PC-9 (cell line): ENCODE measurements around the gene RIMS4.

Source experiments
- CTCF ChIP-seq: fragments of 200-600 bp; sonication (generic); conservative IDR thresholded peaks from 2 replicates; pipeline ENCODE4 v1.6.1; 2017; ENCODE audit warnings: mixed run types, antibody characterized with exemption, mild to moderate bottlenecking, moderate library complexity
- EZH2 ChIP-seq: fragments of 200-600 bp; sonication (generic); IDR thresholded peaks from 2 replicates; pipeline ENCODE4 v1.8.0; 2017; ENCODE audit warnings: antibody characterized with exemption, low read depth

DNA sequence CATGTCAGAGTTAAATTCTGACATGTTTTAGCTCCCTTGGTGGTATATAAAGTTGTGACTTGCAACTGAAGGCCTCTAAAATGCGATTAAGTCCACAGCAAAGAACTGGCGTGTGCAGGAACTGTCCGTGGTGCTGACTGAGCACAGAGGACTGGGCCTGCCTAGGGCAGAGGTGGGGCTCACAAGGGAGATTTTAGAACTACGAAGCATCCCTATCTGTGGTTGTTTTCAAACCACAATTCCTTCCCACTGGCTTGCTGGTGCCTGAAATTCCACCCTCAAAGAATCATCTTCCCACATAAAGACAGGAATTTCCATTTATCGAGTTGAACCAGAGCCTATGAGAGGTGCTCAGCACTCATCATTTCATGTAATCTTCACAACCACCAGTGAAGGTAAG lies 30.1 kb downstream of the RIMS4 start:
- TF ChIP-seq EZH2 (no peak), CTCF (no peak)
